ENCODE results near the gene CPT1B. TPM values are rescaled to one million over a fixed set of nuclear protein-coding genes. Genes with fewer than 3 reads are reported as not detected.
A peak's percentile ranks its signal among the peaks of the same experiment; 100 is the strongest.

Gene CPT1B
- 16.2 TPM for total RNA-seq (2013)
- polyA plus RNA-seq (10 to 100 TPM in 1 of 3 donors, under 1 TPM in 1, not detected in 1; 0.18 to 66.9 TPM), polyA minus RNA-seq (6.5 and 7.5 TPM in 2 replicates), total RNA-seq (0 to 0.27 (median 0.15) reads per million in 11 experiments)

DNA sequence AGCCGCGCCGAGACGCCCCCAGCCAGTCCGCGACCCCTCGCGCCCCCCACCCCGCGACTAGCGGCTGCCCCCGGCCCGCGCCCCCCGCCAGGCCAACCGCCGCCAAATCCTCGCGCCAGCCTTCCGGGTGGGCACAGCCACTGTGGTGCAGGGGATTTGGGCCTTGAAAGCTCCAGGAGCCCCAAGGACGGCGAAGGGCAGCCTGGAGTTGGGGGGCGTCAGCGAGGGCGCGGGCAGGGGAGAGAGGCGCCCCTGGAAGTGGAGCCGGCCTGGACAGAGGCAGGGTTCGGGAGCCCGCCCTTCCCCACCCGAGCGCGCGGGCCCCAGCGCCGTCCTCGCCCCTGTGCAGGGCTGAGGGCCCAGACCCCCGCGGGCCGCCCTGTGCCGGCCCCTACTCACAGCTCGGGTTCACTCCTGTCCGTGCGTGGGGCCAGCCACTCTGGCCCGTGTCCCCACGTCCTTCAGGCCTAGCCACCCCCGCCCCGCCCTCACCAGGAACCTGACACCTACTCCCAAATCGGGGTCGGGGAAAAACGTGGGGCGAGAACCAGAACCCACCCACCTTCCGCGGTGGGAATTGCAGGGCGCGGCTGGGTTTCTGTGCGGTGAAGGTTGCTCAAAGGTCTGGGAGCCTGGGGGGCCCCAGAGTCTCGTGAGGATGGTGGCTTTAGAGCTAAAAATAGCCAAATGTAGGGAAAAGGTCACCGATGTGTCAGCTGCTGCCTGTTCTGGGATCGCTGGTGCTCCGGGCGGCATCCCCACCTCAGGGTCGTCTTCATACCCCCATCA is at the start of gene CPT1B:
Gene CPT1B, minus strand, starts transcription at position 441 of the 789 bp plus-strand sequence. CDS start 512 bp downstream, outside the sequence.
- Histone ChIP-seq H3K36me3 (replicated peaks in 1 of 2; ENCODE audit: control insufficient read depth in 1 of 2, insufficient read depth in 2 of 2, low read length in 2 of 2) (peaks cover 0 to 47% of the 10 kb centered on the region in 2 donors), H3K9me3 (replicated peaks in 1 of 2; ENCODE audit: control insufficient read depth in 1 of 2, insufficient read depth in 1 of 2, low read length in 2 of 2) (no peaks in the 10 kb centered on the region), H3K79me2 (ENCODE audit: insufficient read depth, low read length) (peaks cover 15% of the 10 kb centered on the region), H3K27me3 (ENCODE audit: control insufficient read depth in 2 of 2, insufficient read depth in 2 of 2, low read length in 2 of 2) (no peaks in the 10 kb centered on the region), H4K20me1 (ENCODE audit: insufficient read depth, low read length) (peaks cover 37% of the 10 kb centered on the region), H3K4me2 (replicated peaks; ENCODE audit: extremely low read depth, low read length, poor library complexity, severe bottlenecking) (peak within 1 kb of the TSS; percentile 10), H2AFZ (ENCODE audit: insufficient read depth, low read depth, low read length, poor library complexity, severe bottlenecking) (no peak within 1 kb of the TSS), H3K27ac (ENCODE audit: low read depth in 1 of 2, low read length in 2 of 2) (no peak within 1 kb of the TSS), H3K9ac (ENCODE audit: insufficient read depth, low read length, poor library complexity, severe bottlenecking) (no peak within 1 kb of the TSS), H3K4me1 (ENCODE audit: control insufficient read depth in 1 of 2, insufficient read depth in 2 of 2, low read length in 2 of 2) (peaks cover 21 to 37% of the 10 kb centered on the region in 2 donors), H3K4me3 (replicated peaks in 1 of 3; ENCODE audit: low read depth in 2 of 3, low read length in 3 of 3) (no peak within 1 kb of the TSS)
- peaks cover 38 to 58% of the 10 kb centered on the region in 2 donors for H3K36me3 Mint-ChIP-seq
- H3K9me3 Mint-ChIP-seq, result no peaks in the 10 kb centered on the region
- TF ChIP-seq CTCF (IDR thresholded peaks at IDR 0.05), result no peak
- H3K27me3 Mint-ChIP-seq (ENCODE audit: low read depth in 3 of 3), result peaks cover 2 to 8% (median 7%) of the 10 kb centered on the region in 3 donors
- H3K27ac Mint-ChIP-seq, result peak within 1 kb of the TSS in 1 of 7 donors; percentile 53
- H3K4me1 Mint-ChIP-seq, result peaks cover 32% of the 10 kb centered on the region
- WGBS (ENCODE audit: insufficient coverage), result 45% methylated on average over 41 of the region's 63 CpGs
- H3K4me3 Mint-ChIP-seq, result peak within 1 kb of the TSS; percentile 4 to 60
- intact Hi-C loops (cut with micrococcal nuclease), result loop anchor here in 1 of 2 donors (5.0 kb wide), 1 partner anchor 66 kb away; no protein-coding TSS in a partner anchor
- DNase-seq, result peak in 1 of 3 donors; percentile 3

DNA sequence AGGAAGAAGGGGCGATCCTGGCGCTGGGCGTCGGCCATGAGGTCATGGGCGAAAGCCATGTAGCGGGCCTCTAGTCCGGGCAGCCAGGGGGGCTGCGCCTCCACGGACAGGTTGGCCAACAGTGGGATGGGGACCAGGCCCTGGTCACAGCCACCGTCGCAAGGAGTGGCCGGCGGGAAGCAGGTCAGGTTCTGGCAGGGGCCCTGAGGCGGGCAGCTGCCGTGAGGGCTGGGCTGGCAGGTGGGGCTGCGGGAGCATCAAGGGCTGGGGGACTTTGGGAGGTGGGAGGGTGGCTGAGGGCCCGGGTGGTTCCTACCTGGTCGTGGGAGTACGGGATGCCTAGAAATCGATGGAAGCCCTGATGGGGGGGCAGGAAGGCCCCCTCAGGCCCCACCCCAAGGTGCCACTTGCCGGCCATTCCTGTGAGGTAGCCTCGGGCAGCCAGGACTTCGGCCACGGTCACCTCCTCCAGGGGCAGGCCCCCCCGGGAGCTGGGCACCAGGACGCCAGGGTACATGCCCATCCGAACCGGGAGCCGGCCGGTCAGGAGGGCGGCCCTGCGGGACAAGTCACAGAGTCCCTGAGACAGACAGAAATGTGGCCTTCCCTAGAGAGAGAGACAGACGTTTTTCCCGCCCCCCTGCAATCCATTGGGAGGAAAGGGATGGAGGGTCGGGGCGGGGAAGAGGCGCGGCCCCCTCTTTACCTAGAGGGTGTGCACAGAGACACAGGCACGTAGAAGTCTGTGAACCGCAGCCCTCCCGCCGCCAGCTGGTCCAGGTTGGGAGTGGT is 48.8 kb upstream of the CPT1B start:
- intact Hi-C loops (cut with micrococcal nuclease), result loop anchor here (5.0 kb wide), 2 partner anchors 45 to 120 kb away; partner anchors contain the start of genes CHKB (in 1 of the 2), LMF2 (in 1 of the 2) and NCAPH2 (in 1 of the 2)
- peaks cover 31 to 37% of the 10 kb centered on the region in 2 donors for H3K4me1 ChIP-seq (ENCODE audit: control insufficient read depth in 1 of 2, insufficient read depth in 2 of 2, low read length in 2 of 2)

More for the DNA sequence above, 48.8 kb upstream of the CPT1B start:
- Mint-ChIP-seq H3K27me3 (ENCODE audit: low read depth in 3 of 3) (peaks cover 0 to 4% (median 3%) of the 10 kb centered on the region in 3 donors), H3K27ac (peak overlapping the region in 6 of 7 donors; percentile 26 to 83 (median 53)), H3K4me3 (peak overlapping the region; percentile 82 to 83), H3K9me3 (no peaks in the 10 kb centered on the region), H3K4me1 (peaks cover 31% of the 10 kb centered on the region), H3K36me3 (peaks cover 14 to 25% of the 10 kb centered on the region in 2 donors)
- 91% methylated on average over 37 of the region's 42 CpGs for WGBS (ENCODE audit: insufficient coverage)
- Histone ChIP-seq H3K36me3 (replicated peaks in 1 of 2; ENCODE audit: control insufficient read depth in 1 of 2, insufficient read depth in 2 of 2, low read length in 2 of 2) (peaks cover 9 to 14% of the 10 kb centered on the region in 2 donors), H4K20me1 (ENCODE audit: insufficient read depth, low read length) (peaks cover 8% of the 10 kb centered on the region), H3K4me3 (replicated peaks in 1 of 3; ENCODE audit: low read depth in 2 of 3, low read length in 3 of 3) (peak overlapping the region; percentile 89 to 96 (median 96)), H2AFZ (ENCODE audit: insufficient read depth, low read depth, low read length, poor library complexity, severe bottlenecking) (peak overlapping the region; percentile 84), H3K79me2 (ENCODE audit: insufficient read depth, low read length) (peaks cover 10% of the 10 kb centered on the region), H3K9me3 (replicated peaks in 1 of 2; ENCODE audit: control insufficient read depth in 1 of 2, insufficient read depth in 1 of 2, low read length in 2 of 2) (no peaks in the 10 kb centered on the region), H3K27me3 (ENCODE audit: control insufficient read depth in 2 of 2, insufficient read depth in 2 of 2, low read length in 2 of 2) (no peaks in the 10 kb centered on the region), H3K9ac (ENCODE audit: insufficient read depth, low read length, poor library complexity, severe bottlenecking) (peak overlapping the region; percentile 79), H3K27ac (ENCODE audit: low read depth in 1 of 2, low read length in 2 of 2) (peak overlapping the region; percentile 45 to 74), H3K4me2 (replicated peaks; ENCODE audit: extremely low read depth, low read length, poor library complexity, severe bottlenecking) (peak overlapping the region; percentile 87)
- TF ChIP-seq CTCF (IDR thresholded peaks at IDR 0.05), result no peak
- DNase-seq, result no peak

All from CD14-positive monocyte (primary cell).